ENCODE results near the gene TMC6.
"Not testable (repeated sequence)": the region's sequence is repeated elsewhere in the genome, so short reads cannot be mapped to it uniquely, and the experiment has no call there.

TMC6 gene

GRCh38 chr17:78143214-78144146 lies 14.9 kb upstream of the TMC6 start:
- H3K4me3 ChIP-seq (ENCODE audit: control insufficient read depth, low read depth, low read length): no peak overlapping the region
- TF ChIP-seq, protein P1, sequence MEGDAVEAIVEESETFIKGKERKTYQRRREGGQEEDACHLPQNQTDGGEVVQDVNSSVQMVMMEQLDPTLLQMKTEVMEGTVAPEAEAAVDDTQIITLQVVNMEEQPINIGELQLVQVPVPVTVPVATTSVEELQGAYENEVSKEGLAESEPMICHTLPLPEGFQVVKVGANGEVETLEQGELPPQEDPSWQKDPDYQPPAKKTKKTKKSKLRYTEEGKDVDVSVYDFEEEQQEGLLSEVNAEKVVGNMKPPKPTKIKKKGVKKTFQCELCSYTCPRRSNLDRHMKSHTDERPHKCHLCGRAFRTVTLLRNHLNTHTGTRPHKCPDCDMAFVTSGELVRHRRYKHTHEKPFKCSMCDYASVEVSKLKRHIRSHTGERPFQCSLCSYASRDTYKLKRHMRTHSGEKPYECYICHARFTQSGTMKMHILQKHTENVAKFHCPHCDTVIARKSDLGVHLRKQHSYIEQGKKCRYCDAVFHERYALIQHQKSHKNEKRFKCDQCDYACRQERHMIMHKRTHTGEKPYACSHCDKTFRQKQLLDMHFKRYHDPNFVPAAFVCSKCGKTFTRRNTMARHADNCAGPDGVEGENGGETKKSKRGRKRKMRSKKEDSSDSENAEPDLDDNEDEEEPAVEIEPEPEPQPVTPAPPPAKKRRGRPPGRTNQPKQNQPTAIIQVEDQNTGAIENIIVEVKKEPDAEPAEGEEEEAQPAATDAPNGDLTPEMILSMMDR (conservative IDR thresholded peaks at IDR 0.05; ENCODE audit: control insufficient read depth, insufficient read depth, low read depth, low read length): no peak
- DNase-seq (ENCODE audit: low read depth): no peak

GRCh38 chr17:78142119-78142861 lies 13.7 kb upstream of the TMC6 start:
- DNase-seq (ENCODE audit: low read depth): peak; percentile 78
- TF ChIP-seq, protein P1 (conservative IDR thresholded peaks at IDR 0.05; ENCODE audit: control insufficient read depth, insufficient read depth, low read depth, low read length): no peak
- H3K4me3 ChIP-seq (ENCODE audit: control insufficient read depth, low read depth, low read length): no peak overlapping the region

DNA sequence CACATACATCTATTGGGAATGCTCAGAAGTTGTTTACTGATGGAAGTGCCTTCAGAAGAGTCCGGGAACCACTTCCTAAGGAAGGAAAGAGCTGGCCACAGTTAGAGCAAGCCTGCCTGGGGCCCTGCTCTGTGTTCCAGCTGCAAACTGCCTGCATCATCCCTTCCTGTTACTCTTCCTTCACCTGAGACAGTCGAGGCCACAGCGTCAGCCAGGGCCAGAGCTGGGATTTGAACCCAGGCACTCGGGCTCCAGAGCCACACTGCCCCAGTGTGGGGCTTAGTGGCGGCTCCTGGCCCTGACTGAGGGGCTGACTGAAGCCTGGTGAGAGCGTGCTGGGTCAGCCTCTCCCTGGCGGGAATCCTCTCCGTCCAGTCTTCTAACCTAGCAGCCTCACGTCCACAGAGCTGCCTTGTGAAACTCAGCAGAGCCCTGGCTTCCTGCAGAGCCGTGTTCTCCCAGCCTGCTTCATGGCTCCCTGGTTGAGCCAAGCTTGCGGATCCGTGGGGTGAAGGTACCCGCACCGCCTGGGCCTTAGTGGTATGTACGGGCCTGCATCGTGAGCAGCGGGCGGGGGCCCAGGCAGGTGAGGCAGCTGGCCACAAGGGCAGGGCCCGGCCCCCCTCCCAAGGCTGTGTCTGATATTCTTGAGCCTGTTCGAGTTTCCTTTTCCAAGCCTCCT lies 13.0 kb upstream of the TMC6 start:
- DNase-seq (ENCODE audit: low read depth): no peak
- TF ChIP-seq, protein P1 (conservative IDR thresholded peaks at IDR 0.05; ENCODE audit: control insufficient read depth, insufficient read depth, low read depth, low read length): no peak
- H3K4me3 ChIP-seq (ENCODE audit: control insufficient read depth, low read depth, low read length): no peak overlapping the region

GRCh38 chr17:78140169-78141051 lies 11.9 kb upstream of the TMC6 start:
- H3K4me3 ChIP-seq (ENCODE audit: control insufficient read depth, low read depth, low read length): no peak overlapping the region
- TF ChIP-seq, protein P1 (conservative IDR thresholded peaks at IDR 0.05; ENCODE audit: control insufficient read depth, insufficient read depth, low read depth, low read length): no peak
- DNase-seq (ENCODE audit: low read depth): peak; percentile 73

DNA sequence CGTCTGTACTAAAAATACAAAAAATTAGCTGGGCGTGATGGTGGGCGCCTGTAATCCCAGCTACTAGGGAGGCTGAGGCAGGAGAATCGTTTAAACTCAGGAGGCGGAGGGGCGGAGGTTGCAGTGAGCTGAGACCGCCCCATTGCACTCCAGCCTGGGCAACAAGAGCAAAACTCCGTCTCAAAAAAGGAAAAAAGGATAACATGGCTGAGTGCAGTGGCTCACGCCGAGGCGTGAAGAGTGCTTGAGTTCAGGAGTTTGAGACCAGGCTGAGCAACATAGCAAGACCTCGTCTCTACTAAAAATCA lies 11.3 kb upstream of the TMC6 start:
- not testable (repeated sequence) for H3K4me3 ChIP-seq (ENCODE audit: control insufficient read depth, low read depth, low read length); DNase-seq (ENCODE audit: low read depth)

GRCh38 chr17:78138204-78139060 lies 9.9 kb upstream of the TMC6 start:
- H3K4me3 ChIP-seq (ENCODE audit: control insufficient read depth, low read depth, low read length): no peak overlapping the region
- DNase-seq (ENCODE audit: low read depth): no peak
- TF ChIP-seq, protein P1 (conservative IDR thresholded peaks at IDR 0.05; ENCODE audit: control insufficient read depth, insufficient read depth, low read depth, low read length): no peak
